Effector memory CD8-positive, alpha-beta T cell (primary cell): ENCODE measurements around the gene RTP2.
A peak's percentile ranks its signal among the peaks of the same experiment; 100 is the strongest.
"Not testable (repeated sequence)": the region's sequence is repeated elsewhere in the genome, so short reads cannot be mapped to it uniquely, and the experiment has no call there.

ENCODE experiments used
- ATAC-seq: fragments of 150-1000 bp; cut with Tn5 transposase; replicated peaks from 2 replicates; pipeline ENCODE4 v1.10.0; 2021; ENCODE audit warnings: mild to moderate bottlenecking, moderate library complexity
- DNase-seq, 3 experiments: peaks; one replicate each; pipeline ENCODE4 v3.0.0; 2021
- H3K27ac Mint-ChIP-seq, 2 donors: one replicate each; pipeline ENCODE4 v1.8.0; 2022; ENCODE audit warnings: mild to moderate bottlenecking in 2 of 2, mixed read lengths in 2 of 2, moderate library complexity in 2 of 2
- H3K27me3 Mint-ChIP-seq, 2 donors: one replicate each; pipeline ENCODE4 v1.8.0; 2022; ENCODE audit warnings: mixed read lengths in 2 of 2
- H3K36me3 Mint-ChIP-seq: one replicate; pipeline ENCODE4 v1.8.0; 2022; ENCODE audit warnings: mild to moderate bottlenecking, moderate library complexity, mixed read lengths; ENCODE audit not compliant: insufficient read depth
- H3K4me1 Mint-ChIP-seq, 2 donors: one replicate each; pipeline ENCODE4 v1.8.0; 2022; ENCODE audit warnings: low read depth in 2 of 2, mixed read lengths in 2 of 2
- H3K4me3 Mint-ChIP-seq, 2 donors: one replicate each; pipeline ENCODE4 v1.8.0; 2022; ENCODE audit warnings: mild to moderate bottlenecking in 2 of 2, mixed read lengths in 2 of 2, moderate library complexity in 2 of 2
- H3K9me3 Mint-ChIP-seq, 2 donors: one replicate each; pipeline ENCODE4 v1.8.0; 2022; ENCODE audit warnings: mixed read lengths in 2 of 2

The RTP2 gene

GRCh38 chr3:187686621-187687273, 15.6 kb downstream of the RTP2 start:
- no peak for DNase-seq
- Mint-ChIP-seq H3K36me3 (no peaks in the 10 kb centered on the region), H3K4me1 (no peaks in the 10 kb centered on the region), H3K4me3 (no peak overlapping the region), H3K27ac (no peak overlapping the region), H3K27me3 (peaks cover 35% of the 10 kb centered on the region in 2 donors), H3K9me3 (no peaks in the 10 kb centered on the region)
- no peak for ATAC-seq

DNA sequence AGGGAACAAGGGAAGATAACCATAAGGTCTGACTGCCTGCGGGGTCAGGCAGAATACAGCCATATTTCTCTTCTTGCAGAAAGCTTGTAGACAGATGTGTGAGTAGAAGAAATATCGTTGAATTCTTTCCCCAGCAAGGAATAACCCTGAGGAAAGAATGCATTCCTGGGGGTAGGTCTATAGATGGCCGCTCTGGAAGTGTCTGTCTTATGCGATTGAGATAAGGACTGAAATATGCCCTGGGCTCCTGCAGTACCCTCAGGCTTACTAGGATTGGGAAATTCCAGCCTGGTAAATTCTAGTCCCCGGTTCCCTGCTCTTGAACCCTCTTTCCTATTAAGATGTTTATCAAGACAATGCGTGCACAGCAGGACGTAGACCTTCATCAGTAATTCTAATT, 16.4 kb downstream of the RTP2 start:
- Mint-ChIP-seq H3K36me3 (no peaks in the 10 kb centered on the region), H3K9me3 (no peaks in the 10 kb centered on the region), H3K27me3 (peaks cover 29 to 31% of the 10 kb centered on the region in 2 donors), H3K4me3 (no peak overlapping the region), H3K4me1 (no peaks in the 10 kb centered on the region), H3K27ac (no peak overlapping the region)
- ATAC-seq (no peak), DNase-seq (no peak)

- no peak for ATAC-seq
- Mint-ChIP-seq H3K27me3 (peaks cover 32 to 39% of the 10 kb centered on the region in 2 donors), H3K9me3 (no peaks in the 10 kb centered on the region), H3K36me3 (no peaks in the 10 kb centered on the region), H3K4me1 (no peaks in the 10 kb centered on the region), H3K4me3 (no peak overlapping the region), H3K27ac (no peak overlapping the region)
- DNase-seq: no peak
These were observed 17.5 kb downstream of the RTP2 start for GRCh38 chr3:187684880-187685279.

DNA sequence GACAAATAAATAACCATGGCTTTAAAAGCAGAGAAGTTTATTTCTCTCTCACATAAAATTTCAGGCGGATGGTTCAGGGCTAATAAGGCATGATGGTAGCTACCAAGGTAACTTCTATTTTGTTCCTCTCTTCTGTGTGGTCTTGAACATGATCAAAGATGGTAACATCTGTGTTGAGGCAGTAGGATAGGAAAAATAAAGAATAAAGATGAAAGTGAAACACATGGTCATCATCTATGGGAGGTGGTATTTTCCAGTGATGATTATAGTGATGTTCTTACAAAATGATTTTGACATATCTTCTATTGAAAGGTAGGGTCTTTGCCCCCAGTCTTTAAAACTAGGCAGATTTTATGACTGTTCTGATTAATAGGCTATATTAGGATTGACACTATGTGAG, 17.9 kb downstream of the RTP2 start:
- Mint-ChIP-seq H3K4me3 (no peak overlapping the region), H3K36me3 (no peaks in the 10 kb centered on the region), H3K27me3 (peaks cover 32 to 43% of the 10 kb centered on the region in 2 donors), H3K4me1 (peaks cover 2 to 3% of the 10 kb centered on the region in 2 donors), H3K27ac (no peak overlapping the region), H3K9me3 (no peaks in the 10 kb centered on the region)
- ATAC-seq (no peak), DNase-seq (no peak)

DNA sequence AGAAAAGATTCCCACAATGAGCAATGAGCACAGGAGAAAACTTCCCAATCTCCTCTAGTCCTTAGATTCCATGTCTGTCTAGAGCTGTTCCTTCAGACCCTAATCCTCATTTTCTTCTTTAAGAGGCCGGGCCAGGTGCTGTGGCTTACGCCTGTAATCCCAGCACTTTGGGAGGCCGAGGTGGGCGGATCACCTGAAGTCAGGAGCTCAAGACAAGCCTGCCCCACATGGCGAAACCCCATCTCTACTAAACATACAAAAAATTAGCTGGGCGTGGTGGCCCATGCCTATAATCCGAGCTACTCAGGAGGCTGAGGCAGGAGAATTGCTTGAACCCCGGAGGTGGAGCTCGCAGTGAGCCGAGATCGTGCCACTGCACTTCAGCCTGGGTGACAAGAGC, 20.6 kb downstream of the RTP2 start:
- H3K4me3 Mint-ChIP-seq, DNase-seq, H3K4me1 Mint-ChIP-seq, H3K9me3 Mint-ChIP-seq, H3K36me3 Mint-ChIP-seq, H3K27ac Mint-ChIP-seq, ATAC-seq: not testable (repeated sequence)
- H3K27me3 Mint-ChIP-seq: peaks cover 35 to 46% of the 10 kb centered on the region in 2 donors

GRCh38 chr3:187679638-187680396, 22.5 kb downstream of the RTP2 start:
- no peak overlapping the region for H3K4me3 Mint-ChIP-seq
- no peaks in the 10 kb centered on the region for H3K9me3 Mint-ChIP-seq
- H3K27ac Mint-ChIP-seq: no peak overlapping the region
- peaks cover 40 to 58% of the 10 kb centered on the region in 2 donors for H3K27me3 Mint-ChIP-seq
- peak; percentile 59 for ATAC-seq
- peak; percentile 52 to 65 (median 58) for DNase-seq
- no peaks in the 10 kb centered on the region for H3K36me3 Mint-ChIP-seq
- peaks cover 2 to 4% of the 10 kb centered on the region in 2 donors for H3K4me1 Mint-ChIP-seq

DNA sequence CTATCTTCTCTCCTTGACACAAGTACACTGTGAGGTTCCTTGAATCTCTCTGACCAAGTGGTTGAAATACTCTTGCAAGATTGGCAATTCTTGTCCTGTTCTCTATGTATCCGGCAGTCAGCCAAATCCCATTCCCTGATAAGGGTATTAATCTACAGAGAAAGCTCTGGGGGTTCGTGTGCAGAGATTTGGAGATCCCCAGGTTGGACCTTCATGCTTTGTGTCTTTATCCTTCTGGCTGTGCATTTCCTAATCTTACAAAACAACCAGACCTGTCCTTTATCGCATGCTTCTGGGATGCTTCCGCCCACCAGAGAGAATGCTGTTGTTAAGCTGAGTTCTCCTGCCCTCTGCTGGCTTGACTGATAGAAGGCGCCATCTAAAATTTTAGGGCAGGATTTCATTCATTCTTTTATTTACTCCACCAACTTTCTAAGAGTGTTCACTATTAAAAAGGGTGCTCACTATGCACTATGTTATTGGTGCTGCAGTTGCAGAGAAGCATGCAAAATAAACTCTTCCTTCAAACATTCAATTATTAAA, 23.6 kb downstream of the RTP2 start:
- H3K27ac Mint-ChIP-seq: no peak overlapping the region
- no peaks in the 10 kb centered on the region for H3K36me3 Mint-ChIP-seq
- peak; percentile 41 for ATAC-seq
- no peak overlapping the region for H3K4me3 Mint-ChIP-seq
- DNase-seq: peak in 2 of 3 experiments; percentile 2 to 15
- H3K4me1 Mint-ChIP-seq: peaks cover 2 to 4% of the 10 kb centered on the region in 2 donors
- no peaks in the 10 kb centered on the region for H3K9me3 Mint-ChIP-seq
- peaks cover 50 to 68% of the 10 kb centered on the region in 2 donors for H3K27me3 Mint-ChIP-seq

- ATAC-seq (no peak), DNase-seq (no peak)
- Mint-ChIP-seq H3K36me3 (no peaks in the 10 kb centered on the region), H3K4me1 (peaks cover 2 to 4% of the 10 kb centered on the region in 2 donors), H3K4me3 (no peak overlapping the region), H3K9me3 (no peaks in the 10 kb centered on the region), H3K27me3 (peaks cover 48 to 63% of the 10 kb centered on the region in 2 donors), H3K27ac (no peak overlapping the region)
These were observed 24.8 kb downstream of the RTP2 start for GRCh38 chr3:187677604-187678003.

GRCh38 chr3:187673012-187673411, 29.3 kb downstream of the RTP2 start:
- peaks cover 61 to 70% of the 10 kb centered on the region in 2 donors for H3K27me3 Mint-ChIP-seq
- no peak for ATAC-seq

DNA sequence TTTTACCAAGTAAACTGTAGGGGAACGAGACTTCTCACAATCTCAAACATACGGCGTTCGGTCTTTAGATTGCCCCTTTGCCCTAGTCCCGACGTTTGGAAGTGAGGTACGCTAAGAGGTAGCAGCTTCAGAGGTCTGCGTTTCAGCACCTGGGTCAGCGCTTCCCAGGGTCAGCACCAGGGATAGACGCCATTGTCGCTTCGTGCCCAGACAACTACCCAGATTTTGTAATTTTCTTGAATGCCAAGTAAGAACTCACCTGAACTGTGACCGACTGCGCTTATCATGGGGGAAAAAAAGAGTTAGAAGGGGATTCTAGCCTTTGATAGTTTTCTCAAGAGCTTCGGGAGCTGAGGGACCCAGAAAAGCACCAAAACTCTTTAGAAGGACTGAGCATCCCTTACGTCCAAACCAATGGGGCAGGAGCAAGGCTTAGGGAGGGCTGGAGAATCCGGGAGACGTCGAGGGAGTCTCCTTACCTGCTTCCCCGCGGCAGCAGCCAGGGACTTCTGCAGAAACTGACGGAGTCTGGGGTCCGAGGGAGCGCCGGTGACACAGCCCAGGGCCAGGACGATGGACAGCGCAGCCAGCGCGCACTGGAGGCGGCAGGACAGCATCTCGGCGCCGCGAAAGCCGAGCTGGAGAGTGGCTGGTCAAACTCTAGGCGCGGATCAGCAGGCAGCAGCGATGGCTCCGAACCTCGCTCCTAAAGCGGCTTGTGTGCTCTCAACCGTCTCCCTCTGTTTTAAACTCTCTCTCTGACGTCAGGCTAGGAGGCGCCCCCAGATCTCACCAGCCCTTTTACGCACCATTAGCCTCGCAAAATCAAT, 32.5 kb downstream of the RTP2 start, which contains the start of gene SST:
SST (minus strand) TSS at position 720 of the 830 bp plus-strand sequence; CDS start at position 617, 103 bp downstream.
- Mint-ChIP-seq H3K27ac (no peak within 1 kb of the TSS), H3K4me1 (peaks cover 0 to 2% of the 10 kb centered on the region in 2 donors), H3K9me3 (no peaks in the 10 kb centered on the region), H3K4me3 (no peak within 1 kb of the TSS), H3K36me3 (no peaks in the 10 kb centered on the region), H3K27me3 (peaks cover 71 to 73% of the 10 kb centered on the region in 2 donors)
- DNase-seq: no peak
- ATAC-seq: no peak

More at GRCh38 chr3:187673012-187673411, 29.3 kb downstream of the RTP2 start:
- DNase-seq: no peak
- no peak overlapping the region for H3K4me3 Mint-ChIP-seq
- no peaks in the 10 kb centered on the region for H3K9me3 Mint-ChIP-seq
- no peak overlapping the region for H3K27ac Mint-ChIP-seq
- peaks cover 0 to 2% of the 10 kb centered on the region in 2 donors for H3K4me1 Mint-ChIP-seq
- no peaks in the 10 kb centered on the region for H3K36me3 Mint-ChIP-seq

GRCh38 chr3:187667526-187667925, 34.8 kb downstream of the RTP2 start:
- ATAC-seq (no peak), DNase-seq (no peak)
- Mint-ChIP-seq H3K4me1 (peaks cover 0 to 2% of the 10 kb centered on the region in 2 donors), H3K27ac (no peak overlapping the region), H3K27me3 (peaks cover 59% of the 10 kb centered on the region in 2 donors), H3K36me3 (no peaks in the 10 kb centered on the region), H3K4me3 (no peak overlapping the region), H3K9me3 (no peaks in the 10 kb centered on the region)

DNA sequence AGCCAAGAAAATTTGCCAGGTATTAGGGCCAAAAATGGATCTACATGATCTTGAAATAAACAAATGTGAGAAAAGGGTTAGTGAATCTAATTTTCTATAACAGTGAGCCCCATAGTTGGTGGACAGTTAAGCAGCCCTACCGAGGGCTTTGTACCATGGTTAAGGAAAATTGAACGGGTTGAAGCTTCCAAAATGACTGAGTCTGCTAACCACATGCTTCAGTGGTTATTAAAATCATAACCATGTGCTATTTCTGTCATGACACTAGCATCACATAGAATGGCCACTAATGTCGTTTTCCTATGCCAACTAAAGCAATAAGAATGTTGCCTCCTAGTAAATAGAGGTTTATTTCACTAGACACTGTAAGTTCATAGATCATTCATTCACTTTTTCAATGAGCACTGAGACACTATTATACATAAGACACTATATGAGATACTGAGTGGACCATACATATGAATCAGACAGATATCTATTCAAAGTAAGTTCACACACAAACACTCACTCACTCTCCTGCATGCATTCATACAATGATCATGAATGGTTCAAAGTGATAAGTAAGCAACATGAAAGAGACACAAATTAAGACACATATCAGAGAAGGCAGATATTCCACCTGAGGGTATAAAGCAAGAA, 36.5 kb downstream of the RTP2 start:
- Mint-ChIP-seq H3K9me3 (no peaks in the 10 kb centered on the region), H3K27me3 (peaks cover 46 to 49% of the 10 kb centered on the region in 2 donors), H3K36me3 (no peaks in the 10 kb centered on the region), H3K27ac (no peak overlapping the region), H3K4me3 (no peak overlapping the region), H3K4me1 (peaks cover 0 to 2% of the 10 kb centered on the region in 2 donors)
- ATAC-seq: no peak
- DNase-seq: no peak

DNA sequence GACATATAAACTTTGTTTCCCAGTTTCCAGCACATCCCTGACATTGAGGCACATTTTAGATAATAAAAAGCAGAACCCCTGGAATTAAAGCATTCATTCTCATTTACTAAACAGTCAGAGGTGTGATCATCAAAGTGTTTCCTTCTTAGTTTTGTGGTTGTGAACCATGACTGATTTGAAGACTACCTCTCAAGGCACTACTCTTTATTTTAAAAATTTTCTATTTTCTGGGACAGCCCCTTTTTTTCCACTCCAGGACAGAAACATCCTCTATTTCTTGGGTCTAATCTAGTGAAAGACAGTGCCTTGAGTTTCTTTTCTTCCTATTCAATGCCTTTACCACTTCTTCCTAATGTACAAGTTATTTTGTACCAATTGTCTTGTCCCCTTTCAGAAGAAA, 37.3 kb downstream of the RTP2 start:
- H3K4me1 Mint-ChIP-seq: no peaks in the 10 kb centered on the region
- ATAC-seq: no peak

More for the DNA sequence above, 37.3 kb downstream of the RTP2 start:
- no peaks in the 10 kb centered on the region for H3K36me3 Mint-ChIP-seq
- H3K27ac Mint-ChIP-seq: no peak overlapping the region
- no peak overlapping the region for H3K4me3 Mint-ChIP-seq
- DNase-seq: no peak
- H3K27me3 Mint-ChIP-seq: peaks cover 46 to 49% of the 10 kb centered on the region in 2 donors
- no peaks in the 10 kb centered on the region for H3K9me3 Mint-ChIP-seq
